ENCODE measurements around the gene KCNK15. TPM values are rescaled to one million over a fixed set of nuclear protein-coding genes. Genes with fewer than 3 reads are reported as not detected.

The KCNK15 gene
- total RNA-seq, 1 experiment from 2014 or later, result 1.4 TPM

DNA sequence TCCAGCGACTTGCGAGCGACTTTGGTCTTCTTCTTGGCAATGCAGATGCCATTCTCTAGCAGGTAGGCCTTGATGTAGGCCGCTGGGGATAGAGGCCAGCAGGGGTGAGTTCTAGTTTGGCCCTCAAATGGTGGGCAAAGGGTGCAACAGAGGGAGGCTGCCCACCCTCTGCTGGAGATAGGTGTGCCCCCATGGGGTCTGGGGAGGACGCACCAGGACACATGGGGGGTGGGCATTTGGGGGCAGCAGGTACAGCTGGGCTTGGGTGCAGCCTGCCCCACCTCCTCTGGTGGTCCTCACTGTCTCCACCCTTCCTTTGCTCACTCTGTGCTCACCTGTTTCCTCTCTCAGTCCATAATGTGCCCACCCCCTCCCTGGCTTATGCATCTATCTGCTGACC lies 11.3 kb downstream of the KCNK15 start:
- no TSS peak for BruUV-seq (replicated peaks)
- Mint-ChIP-seq H3K27me3 (ENCODE audit: insufficient read depth, unreplicated experiment) (peaks cover 30% of the 10 kb centered on the region), H3K4me3 (ENCODE audit: unreplicated experiment) (no peak overlapping the region), H3K4me1 (ENCODE audit: insufficient read depth, unreplicated experiment) (no peaks in the 10 kb centered on the region), H3K27ac (ENCODE audit: low read depth, unreplicated experiment) (no peak overlapping the region), H3K9me3 (ENCODE audit: unreplicated experiment) (no peaks in the 10 kb centered on the region), H3K36me3 (ENCODE audit: insufficient read depth, unreplicated experiment) (no peaks in the 10 kb centered on the region)
- ChIA-PET CTCF (interaction anchor here (1.0 to 7.4 kb wide), 2 partner anchors 10 to 373 kb away, joined by 3 to 45 read pairs; partner anchors contain the start of gene KCNK15), POLR2A (no interaction called here)
- no peak for DNase-seq (ENCODE audit: unreplicated experiment)
- TF ChIP-seq, protein P1, sequence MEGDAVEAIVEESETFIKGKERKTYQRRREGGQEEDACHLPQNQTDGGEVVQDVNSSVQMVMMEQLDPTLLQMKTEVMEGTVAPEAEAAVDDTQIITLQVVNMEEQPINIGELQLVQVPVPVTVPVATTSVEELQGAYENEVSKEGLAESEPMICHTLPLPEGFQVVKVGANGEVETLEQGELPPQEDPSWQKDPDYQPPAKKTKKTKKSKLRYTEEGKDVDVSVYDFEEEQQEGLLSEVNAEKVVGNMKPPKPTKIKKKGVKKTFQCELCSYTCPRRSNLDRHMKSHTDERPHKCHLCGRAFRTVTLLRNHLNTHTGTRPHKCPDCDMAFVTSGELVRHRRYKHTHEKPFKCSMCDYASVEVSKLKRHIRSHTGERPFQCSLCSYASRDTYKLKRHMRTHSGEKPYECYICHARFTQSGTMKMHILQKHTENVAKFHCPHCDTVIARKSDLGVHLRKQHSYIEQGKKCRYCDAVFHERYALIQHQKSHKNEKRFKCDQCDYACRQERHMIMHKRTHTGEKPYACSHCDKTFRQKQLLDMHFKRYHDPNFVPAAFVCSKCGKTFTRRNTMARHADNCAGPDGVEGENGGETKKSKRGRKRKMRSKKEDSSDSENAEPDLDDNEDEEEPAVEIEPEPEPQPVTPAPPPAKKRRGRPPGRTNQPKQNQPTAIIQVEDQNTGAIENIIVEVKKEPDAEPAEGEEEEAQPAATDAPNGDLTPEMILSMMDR (IDR thresholded peaks at IDR 0.05; ENCODE audit: unreplicated experiment), result no peak
- intact Hi-C loops (cut with micrococcal nuclease), result no loop called here

DNA sequence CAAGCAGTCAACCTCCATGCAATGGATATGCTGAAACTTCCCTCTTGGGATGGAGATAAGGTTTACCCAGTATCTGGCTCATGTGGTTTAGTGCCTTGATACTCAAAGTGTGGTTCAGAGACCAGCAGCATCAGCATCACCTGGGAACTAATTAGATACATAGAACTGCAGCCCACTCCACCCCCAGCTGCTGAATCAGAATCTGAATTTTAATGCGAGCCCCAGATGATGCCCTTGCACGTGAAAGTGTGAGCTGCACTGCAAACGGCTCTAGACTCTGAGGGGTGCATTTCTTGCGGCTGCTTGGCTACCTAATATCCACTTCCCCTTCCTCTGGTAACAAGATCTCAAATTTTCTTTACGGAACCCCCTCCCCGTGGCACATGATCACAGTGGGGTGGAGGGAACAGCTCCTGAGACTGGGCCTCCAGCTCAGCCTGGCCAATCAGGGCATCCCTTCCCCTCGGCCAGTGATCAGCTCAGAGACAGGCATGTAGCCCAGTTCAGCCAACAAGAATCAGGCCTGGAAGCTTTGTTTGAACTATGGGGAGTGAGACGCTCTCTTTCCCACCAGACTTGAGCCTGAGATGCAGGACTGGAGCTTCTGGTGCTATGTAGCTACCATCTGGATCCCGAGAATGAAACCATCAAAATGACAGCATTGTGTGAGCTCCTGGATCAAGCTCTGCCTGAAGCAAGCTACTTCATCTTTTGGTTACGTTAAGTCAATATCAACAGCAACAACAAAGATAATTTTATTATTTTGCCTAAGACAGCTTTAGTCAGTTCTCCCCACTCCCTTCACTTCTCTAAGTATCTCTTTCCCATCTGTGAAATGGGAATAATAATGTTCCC lies 12.8 kb downstream of the KCNK15 start:
- H3K27ac Mint-ChIP-seq (ENCODE audit: low read depth, unreplicated experiment), result no peak overlapping the region

DNA sequence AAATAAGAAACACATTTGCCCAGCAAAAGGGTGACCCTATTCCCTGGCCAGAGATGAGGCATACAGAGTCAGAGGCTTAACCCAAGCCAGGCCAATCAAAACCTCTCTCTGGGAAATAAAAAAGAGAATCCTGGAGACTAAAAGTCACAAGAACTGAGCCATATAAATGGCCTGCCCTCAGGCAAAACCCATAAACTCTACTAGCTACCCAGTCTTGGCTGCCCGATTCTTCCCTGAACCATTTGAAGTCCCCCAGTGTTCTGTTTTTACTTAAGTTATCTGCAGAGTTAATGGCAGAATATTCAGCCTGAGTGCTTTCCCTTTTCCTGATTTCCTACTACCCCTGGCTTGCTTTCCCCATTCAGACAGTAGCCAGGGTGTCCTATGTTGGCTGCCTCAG lies 13.9 kb downstream of the KCNK15 start:
- POLR2A ChIA-PET, result interaction anchor here (0.7 kb wide), 1 partner anchor 32 kb away, joined by 3 read pairs; no protein-coding TSS in a partner anchor

More for the DNA sequence above, 12.8 kb downstream of the KCNK15 start:
- BruUV-seq (replicated peaks), result no TSS peak
- Mint-ChIP-seq H3K27me3 (ENCODE audit: insufficient read depth, unreplicated experiment) (peaks cover 39% of the 10 kb centered on the region), H3K4me1 (ENCODE audit: insufficient read depth, unreplicated experiment) (no peaks in the 10 kb centered on the region), H3K4me3 (ENCODE audit: unreplicated experiment) (no peak overlapping the region), H3K9me3 (ENCODE audit: unreplicated experiment) (no peaks in the 10 kb centered on the region), H3K36me3 (ENCODE audit: insufficient read depth, unreplicated experiment) (no peaks in the 10 kb centered on the region)
- intact Hi-C loops (cut with micrococcal nuclease), result no loop called here
- ChIA-PET POLR2A (interaction anchor here (0.7 kb wide), 1 partner anchor 28 kb away, joined by 3 read pairs; no protein-coding TSS in a partner anchor), CTCF (interaction anchor here (0.9 to 7.4 kb wide), 2 partner anchors 11 to 75 kb away, joined by 4 to 45 read pairs; partner anchors contain the start of gene KCNK15)
- no peak for DNase-seq (ENCODE audit: unreplicated experiment)
- TF ChIP-seq, protein P1 (IDR thresholded peaks at IDR 0.05; ENCODE audit: unreplicated experiment), result no peak

DNA sequence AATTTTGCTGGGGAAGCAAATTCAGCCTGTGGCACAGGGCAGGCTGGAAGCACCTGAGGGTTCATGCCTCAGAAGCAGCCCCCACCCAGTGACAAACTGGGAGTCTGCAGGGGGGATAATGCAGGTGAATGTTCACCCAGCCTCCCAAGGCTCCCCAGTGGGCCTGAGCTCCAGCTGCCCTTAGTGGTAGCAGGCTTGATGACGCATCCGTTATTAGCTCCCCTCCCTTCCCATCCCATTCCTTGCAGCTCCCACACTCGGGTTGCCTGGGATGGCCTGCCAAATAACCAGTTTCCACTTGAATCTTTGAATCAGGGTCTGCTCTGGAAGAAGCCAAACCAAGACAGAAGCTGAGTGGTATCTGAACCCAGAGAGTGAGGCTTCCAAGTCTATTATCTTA lies 15.8 kb downstream of the KCNK15 start:
- Mint-ChIP-seq H3K27ac (ENCODE audit: low read depth, unreplicated experiment) (no peak overlapping the region), H3K36me3 (ENCODE audit: insufficient read depth, unreplicated experiment) (peaks cover 7% of the 10 kb centered on the region), H3K27me3 (ENCODE audit: insufficient read depth, unreplicated experiment) (peaks cover 49% of the 10 kb centered on the region), H3K4me3 (ENCODE audit: unreplicated experiment) (no peak overlapping the region), H3K4me1 (ENCODE audit: insufficient read depth, unreplicated experiment) (peaks cover 11% of the 10 kb centered on the region), H3K9me3 (ENCODE audit: unreplicated experiment) (peaks cover 7% of the 10 kb centered on the region)
- no peak for DNase-seq (ENCODE audit: unreplicated experiment)
- TF ChIP-seq, protein P1 (IDR thresholded peaks at IDR 0.05; ENCODE audit: unreplicated experiment), result no peak
- intact Hi-C loops (cut with micrococcal nuclease), result no loop called here
- CTCF ChIA-PET, result interaction anchor here (0.6 to 7.4 kb wide), 2 partner anchors 9 to 14 kb away, joined by 3 to 45 read pairs; partner anchors contain the start of gene KCNK15
- no TSS peak for BruUV-seq (replicated peaks)
- POLR2A ChIA-PET, result interaction anchor here (0.6 to 0.7 kb wide), 2 partner anchors 10 to 24 kb away, joined by 3 read pairs; no protein-coding TSS in a partner anchor

More for the DNA sequence above, 13.9 kb downstream of the KCNK15 start:
- H3K4me3 Mint-ChIP-seq (ENCODE audit: unreplicated experiment), result no peak overlapping the region
- H3K27me3 Mint-ChIP-seq (ENCODE audit: insufficient read depth, unreplicated experiment), result peaks cover 40% of the 10 kb centered on the region
- TF ChIP-seq, protein P1 (IDR thresholded peaks at IDR 0.05; ENCODE audit: unreplicated experiment), result no peak
- no TSS peak for BruUV-seq (replicated peaks)
- no peaks in the 10 kb centered on the region for H3K9me3 Mint-ChIP-seq (ENCODE audit: unreplicated experiment)
- H3K27ac Mint-ChIP-seq (ENCODE audit: low read depth, unreplicated experiment), result no peak overlapping the region
- H3K4me1 Mint-ChIP-seq (ENCODE audit: insufficient read depth, unreplicated experiment), result no peaks in the 10 kb centered on the region
- DNase-seq (ENCODE audit: unreplicated experiment), result no peak
- peaks cover 7% of the 10 kb centered on the region for H3K36me3 Mint-ChIP-seq (ENCODE audit: insufficient read depth, unreplicated experiment)
- CTCF ChIA-PET, result interaction anchor here (0.9 to 7.4 kb wide), 2 partner anchors 12 to 76 kb away, joined by 4 to 45 read pairs; partner anchors contain the start of gene KCNK15
- intact Hi-C loops (cut with micrococcal nuclease), result no loop called here

All from MCF 10A (cell line).